CD8-positive, alpha-beta memory T cell (primary cell): ENCODE data around the gene MTCL3. TPM values are rescaled to one million over a fixed set of nuclear protein-coding genes. Genes with fewer than 3 reads are reported as not detected.
"Not testable (repeated sequence)": the region's sequence is repeated elsewhere in the genome, so short reads cannot be mapped to it uniquely, and the experiment has no call there.

Experiments
- CTCF ChIA-PET: fragments of 350-600 bp; sonication (Branson Sonifier 250); formaldehyde crosslinking; loops from one replicate; lab custom pipeline; 2021; ENCODE audit warnings: antibody characterized with exemption; lab: Charles Lee
- POLR2A ChIA-PET: fragments of 350-600 bp; sonication (Branson Sonifier 250); formaldehyde crosslinking; loops from one replicate; lab custom pipeline; 2021; ENCODE audit warnings: antibody characterized with exemption; lab: Charles Lee
- DNase-seq, 5 donors: peaks; one replicate each; pipeline versions ENCODE4 v3.0.0 to v3.0.0-alpha.2; 2020 to 2022; ENCODE audit warnings: mixed read lengths in 1 of 5
- H3K27ac ChIP-seq: one replicate; pipeline ENCODE4 v1.7.0; 2013; ENCODE audit warnings: low read depth, mild to moderate bottlenecking, low read length, moderate library complexity
- H3K27me3 ChIP-seq: 2 replicates; pipeline ENCODE4 v1.7.0; 2013; ENCODE audit warnings: low read length, mild to moderate bottlenecking; ENCODE audit not compliant: insufficient read depth, poor library complexity, severe bottlenecking
- H3K36me3 ChIP-seq: 2 replicates; pipeline ENCODE4 v1.7.0; 2013; ENCODE audit warnings: mild to moderate bottlenecking, low read length, moderate library complexity; ENCODE audit not compliant: insufficient read depth
- H3K4me1 ChIP-seq: 2 replicates; pipeline ENCODE4 v1.7.0; 2013; ENCODE audit warnings: mild to moderate bottlenecking, low read length, moderate library complexity; ENCODE audit not compliant: insufficient read depth
- H3K4me3 ChIP-seq: 2 replicates; pipeline ENCODE4 v1.7.0; 2013; ENCODE audit warnings: mild to moderate bottlenecking, low read length
- H3K9me3 ChIP-seq: 2 replicates; pipeline ENCODE4 v1.7.0; 2013; ENCODE audit warnings: mild to moderate bottlenecking, low read length
- H3K27ac Mint-ChIP-seq, 8 donors: one replicate each; pipeline ENCODE4 v1.8.0; 2020 to 2021; ENCODE audit warnings: mixed read lengths in 8 of 8, mild to moderate bottlenecking in 6 of 8, inconsistent platforms in 3 of 8, moderate library complexity in 3 of 8
- H3K27me3 Mint-ChIP-seq, 2 donors: one replicate each; pipeline ENCODE4 v1.8.0; 2020 to 2021; ENCODE audit warnings: mixed read lengths in 2 of 2, mild to moderate bottlenecking in 1 of 2, moderate library complexity in 1 of 2
- H3K36me3 Mint-ChIP-seq, 3 donors: one replicate each; pipeline ENCODE4 v1.8.0; 2020 to 2021; ENCODE audit warnings: mixed read lengths in 3 of 3, inconsistent platforms in 1 of 3, mild to moderate bottlenecking in 1 of 3
- H3K4me1 Mint-ChIP-seq, 3 donors: one replicate each; pipeline ENCODE4 v1.8.0; 2020 to 2021; ENCODE audit warnings: mixed read lengths in 3 of 3, inconsistent platforms in 1 of 3, mild to moderate bottlenecking in 1 of 3
- H3K4me3 Mint-ChIP-seq, 7 donors: one replicate each; pipeline ENCODE4 v1.8.0; 2020 to 2021; ENCODE audit warnings: mixed read lengths in 7 of 7, mild to moderate bottlenecking in 6 of 7, moderate library complexity in 4 of 7, inconsistent platforms in 2 of 7
- H3K9me3 Mint-ChIP-seq, 5 donors: one replicate each; pipeline ENCODE4 v1.8.0; 2020 to 2022; ENCODE audit warnings: mixed read lengths in 5 of 5, mild to moderate bottlenecking in 3 of 5, moderate library complexity in 2 of 5, inconsistent platforms in 1 of 5
- polyA plus RNA-seq: library from polyadenylated mRNA; unstranded; fragments of 300-500 nt; fragmentation: Illumina TruSeq; gene quantifications from one replicate; pipeline ENCODE4 v1.2.3, GENCODE V29; 2021
- total RNA-seq, 2 experiments: library from RNA; stranded (reverse); gene quantifications; one replicate each; pipeline ENCODE4 v1.2.3, GENCODE V29; 2021

Gene MTCL3

DNA sequence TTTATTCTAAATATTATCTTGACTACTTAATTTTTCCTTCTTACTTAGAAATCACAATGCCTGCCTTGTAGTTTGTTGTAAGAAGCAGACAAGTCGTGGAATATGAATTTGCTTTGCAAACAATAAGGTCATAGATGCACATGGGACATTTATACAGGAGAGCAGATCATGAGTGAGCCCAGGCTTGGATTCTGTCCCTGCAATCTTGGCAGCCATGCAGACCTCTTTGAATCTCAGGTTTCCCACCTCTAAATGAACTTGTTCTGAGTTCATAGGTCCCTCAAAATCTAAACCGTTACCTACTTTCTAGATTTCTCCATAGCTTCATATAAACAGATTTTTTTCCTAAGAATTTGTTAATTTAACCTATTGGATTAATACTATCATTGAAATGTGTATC is 79.4 kb downstream of the MTCL3 start:
- Mint-ChIP-seq H3K27ac (no peak overlapping the region), H3K36me3 (peaks cover 0 to 4% (median 0%) of the 10 kb centered on the region in 3 donors), H3K9me3 (no peaks in the 10 kb centered on the region), H3K4me3 (no peak overlapping the region), H3K4me1 (no peaks in the 10 kb centered on the region), H3K27me3 (peaks cover 5 to 21% of the 10 kb centered on the region in 2 donors)
- Histone ChIP-seq H3K4me1 (no peaks in the 10 kb centered on the region), H3K27ac (no peak overlapping the region), H3K4me3 (no peak overlapping the region), H3K27me3 (no peaks in the 10 kb centered on the region), H3K9me3 (no peaks in the 10 kb centered on the region), H3K36me3 (no peaks in the 10 kb centered on the region)
- ChIA-PET POLR2A (no interaction called here), CTCF (no interaction called here)
- no peak for DNase-seq

DNA sequence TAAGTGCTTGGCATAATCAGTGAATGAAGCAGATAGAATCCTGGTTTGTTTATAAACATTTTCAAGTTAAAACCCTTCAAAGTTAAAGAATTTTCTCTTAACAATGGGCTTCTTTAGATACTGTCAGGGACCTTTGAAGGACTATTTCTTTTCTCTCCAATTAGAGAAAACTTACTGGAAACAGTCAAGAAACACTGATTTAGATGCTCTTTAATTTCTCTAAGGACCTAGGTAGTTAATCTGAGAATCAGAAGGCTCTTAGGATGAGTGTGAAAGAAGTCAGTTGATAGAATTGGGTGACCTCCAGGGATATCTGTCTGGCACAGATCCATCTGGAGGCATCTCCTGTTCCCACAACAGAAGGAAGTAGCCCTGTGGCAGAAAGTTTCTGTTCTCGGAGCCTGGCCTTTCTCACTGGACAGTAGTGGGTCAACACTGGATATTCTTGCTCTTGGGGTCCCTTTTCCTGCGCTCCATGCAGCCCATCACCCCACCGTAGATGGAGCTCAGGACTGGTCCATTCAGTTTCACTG is 82.5 kb downstream of the MTCL3 start:
- Mint-ChIP-seq H3K27ac (no peak overlapping the region), H3K36me3 (no peaks in the 10 kb centered on the region), H3K4me3 (no peak overlapping the region), H3K9me3 (peaks cover 0 to under 1% (median 0%) of the 10 kb centered on the region in 5 donors), H3K4me1 (no peaks in the 10 kb centered on the region), H3K27me3 (peaks cover 6 to 21% of the 10 kb centered on the region in 2 donors)
- Histone ChIP-seq H3K27me3 (no peaks in the 10 kb centered on the region), H3K27ac (no peak overlapping the region), H3K36me3 (no peaks in the 10 kb centered on the region), H3K4me3 (no peak overlapping the region), H3K4me1 (no peaks in the 10 kb centered on the region), H3K9me3 (no peaks in the 10 kb centered on the region)
- ChIA-PET CTCF (no interaction called here), POLR2A (no interaction called here)
- DNase-seq = no peak

- no peaks in the 10 kb centered on the region for H3K9me3 ChIP-seq
- CTCF ChIA-PET = no interaction called here
- DNase-seq = no peak
- Mint-ChIP-seq H3K27ac (peak overlapping the region in 1 of 8 donors; percentile 52), H3K36me3 (no peaks in the 10 kb centered on the region), H3K27me3 (peaks cover 8 to 21% of the 10 kb centered on the region in 2 donors), H3K4me3 (no peak overlapping the region), H3K4me1 (no peaks in the 10 kb centered on the region), H3K9me3 (peaks cover 0 to 3% (median 0%) of the 10 kb centered on the region in 5 donors)
- no peaks in the 10 kb centered on the region for H3K36me3 ChIP-seq
- H3K4me1 ChIP-seq = no peaks in the 10 kb centered on the region
- H3K4me3 ChIP-seq = no peak overlapping the region
- H3K27ac ChIP-seq = no peak overlapping the region
- H3K27me3 ChIP-seq = no peaks in the 10 kb centered on the region
- POLR2A ChIA-PET = no interaction called here
Observed at GRCh38 chr6:127435626-127436220, 83.4 kb downstream of the MTCL3 start.

GRCh38 chr6:127434651-127435050 is 84.5 kb downstream of the MTCL3 start:
- Histone ChIP-seq H3K27ac (no peak overlapping the region), H3K4me1 (no peaks in the 10 kb centered on the region), H3K9me3 (no peaks in the 10 kb centered on the region), H3K36me3 (no peaks in the 10 kb centered on the region), H3K27me3 (no peaks in the 10 kb centered on the region), H3K4me3 (no peak overlapping the region)
- no peak for DNase-seq
- Mint-ChIP-seq H3K9me3 (peaks cover 0 to 3% (median 0%) of the 10 kb centered on the region in 5 donors), H3K27me3 (peaks cover 8 to 21% of the 10 kb centered on the region in 2 donors), H3K4me3 (no peak overlapping the region), H3K4me1 (no peaks in the 10 kb centered on the region), H3K27ac (no peak overlapping the region), H3K36me3 (no peaks in the 10 kb centered on the region)
- CTCF ChIA-PET = no interaction called here
- POLR2A ChIA-PET = no interaction called here

GRCh38 chr6:127428562-127428961 is 90.6 kb downstream of the MTCL3 start:
- CTCF ChIA-PET, H3K9me3 Mint-ChIP-seq, H3K27ac ChIP-seq, H3K36me3 Mint-ChIP-seq, H3K4me1 Mint-ChIP-seq, H3K27ac Mint-ChIP-seq, H3K27me3 ChIP-seq, POLR2A ChIA-PET, DNase-seq, H3K4me3 ChIP-seq, H3K9me3 ChIP-seq, H3K4me1 ChIP-seq, H3K4me3 Mint-ChIP-seq, H3K36me3 ChIP-seq: not testable (repeated sequence)
- H3K27me3 Mint-ChIP-seq = peaks cover 8 to 10% of the 10 kb centered on the region in 2 donors

- Mint-ChIP-seq H3K27ac (no peak overlapping the region), H3K9me3 (peaks cover 0 to under 1% (median 0%) of the 10 kb centered on the region in 5 donors), H3K27me3 (peaks cover 5 to 10% of the 10 kb centered on the region in 2 donors), H3K4me1 (peaks cover 5 to 6% (median 6%) of the 10 kb centered on the region in 3 donors), H3K36me3 (peaks cover 0 to under 1% (median 0%) of the 10 kb centered on the region in 3 donors), H3K4me3 (no peak overlapping the region)
- no peaks in the 10 kb centered on the region for H3K27me3 ChIP-seq
- no peak for DNase-seq
- no peaks in the 10 kb centered on the region for H3K36me3 ChIP-seq
- H3K4me3 ChIP-seq = no peak overlapping the region
- no peak overlapping the region for H3K27ac ChIP-seq
- no peaks in the 10 kb centered on the region for H3K4me1 ChIP-seq
- POLR2A ChIA-PET = interaction anchor here (0.8 kb wide), 1 partner anchor 1981 kb away, joined by 11 read pairs; no protein-coding TSS in a partner anchor
- CTCF ChIA-PET = no interaction called here
- no peaks in the 10 kb centered on the region for H3K9me3 ChIP-seq
Observed at GRCh38 chr6:127423921-127424320, 95.2 kb downstream of the MTCL3 start.

Other genes with a start within 250 kb of the MTCL3 start
- gene ECHDC1, start 175.7 kb downstream of the MTCL3 start, total RNA-seq = 10 to 100 TPM; 65.0 to 66.3 TPM
- gene ECHDC1, start 175.7 kb downstream of the MTCL3 start, polyA plus RNA-seq = 67.7 TPM
- 10 to 100 TPM in 1 of 2 experiments, 1 to 10 TPM in 1; 9.0 to 11.0 TPM for gene KIAA0408, start 59.9 kb downstream of the MTCL3 start, total RNA-seq
- gene KIAA0408, start 59.9 kb downstream of the MTCL3 start, polyA plus RNA-seq = 0.76 TPM
- not detected for gene C6orf58, start 57.8 kb upstream of the MTCL3 start, total RNA-seq
- gene C6orf58, start 57.8 kb upstream of the MTCL3 start, polyA plus RNA-seq = not detected